BLaER1 treated with 17β-estradiol and CSF1 and Interleukin-3, amounts not matched to agents 10 nM and 100 nM (cell line): ENCODE results near the gene MYH11.
A peak's percentile ranks its signal among the peaks of the same experiment; 100 is the strongest.

ENCODE experiments used
- H3K27ac ChIP-seq, 11 experiments: shearing (Covaris generic); formaldehyde crosslinking; 2 replicates each; pipeline ENCODE4 v1.8.1; 2022
- H3K27me3 ChIP-seq, 11 experiments: shearing (Covaris generic); formaldehyde crosslinking; 2 replicates each; pipeline ENCODE4 v1.8.1; 2022
- H3K36me3 ChIP-seq, 11 experiments: shearing (Covaris generic); formaldehyde crosslinking; 2 replicates each; pipeline ENCODE4 v1.8.1; 2022
- H3K4me1 ChIP-seq, 10 experiments: shearing (Covaris generic); formaldehyde crosslinking; 2 replicates each; pipeline ENCODE4 v1.8.1; 2022
- H3K4me2 ChIP-seq, 11 experiments: shearing (Covaris generic); formaldehyde crosslinking; 2 replicates each; pipeline ENCODE4 v1.8.1; 2022
- H3K4me3 ChIP-seq, 10 experiments: shearing (Covaris generic); formaldehyde crosslinking; 2 replicates each; pipeline ENCODE4 v1.8.1; 2022
- H3K9ac ChIP-seq, 11 experiments: shearing (Covaris generic); formaldehyde crosslinking; 2 replicates each; pipeline ENCODE4 v1.8.1; 2022
- H3K9me3 ChIP-seq, 11 experiments: shearing (Covaris generic); formaldehyde crosslinking; replicated peaks in 1 of 11; 2 replicates each; pipeline ENCODE4 v1.8.1; 2022
- H4K20me1 ChIP-seq, 11 experiments: shearing (Covaris generic); formaldehyde crosslinking; 2 replicates each; pipeline ENCODE4 v1.8.1; 2022
- Cebpa-rat ChIP-seq, 11 experiments: shearing (Covaris generic); IDR thresholded peaks; 2 replicates each; pipeline ENCODE4 v1.8.1; 2022

The MYH11 gene

GRCh38 chr16:15897121-15897780 lies 40.4 kb upstream of the MYH11 start:
- H3K27ac ChIP-seq: peak overlapping the region in 7 of 11 experiments; percentile 35 to 66 (median 50); a peak in 11 of 22 replicates
- H3K4me1 ChIP-seq: peaks cover 18 to 34% (median 27%) of the 10 kb centered on the region in 10 experiments
- H3K27me3 ChIP-seq: no peaks in the 10 kb centered on the region
- no peak for TF ChIP-seq Cebpa-rat (IDR thresholded peaks at IDR 0.05)
- no peaks in the 10 kb centered on the region for H4K20me1 ChIP-seq
- H3K4me2 ChIP-seq: peak overlapping the region in 10 of 11 experiments; percentile 22 to 74 (median 54); a peak in 16 of 22 replicates
- no peak overlapping the region for H3K4me3 ChIP-seq
- H3K9me3 ChIP-seq: no peaks in the 10 kb centered on the region
- H3K36me3 ChIP-seq: no peaks in the 10 kb centered on the region
- peak overlapping the region in 2 of 11 experiments; percentile 46 to 51; a peak in 2 of 22 replicates for H3K9ac ChIP-seq

GRCh38 chr16:15894571-15895374 lies 37.9 kb upstream of the MYH11 start:
- no peaks in the 10 kb centered on the region for H3K9me3 ChIP-seq
- no peak overlapping the region for H3K9ac ChIP-seq
- TF ChIP-seq Cebpa-rat (IDR thresholded peaks at IDR 0.05): no peak
- H3K36me3 ChIP-seq: no peaks in the 10 kb centered on the region
- no peak overlapping the region for H3K4me2 ChIP-seq
- peaks cover 16 to 32% (median 27%) of the 10 kb centered on the region in 10 experiments for H3K4me1 ChIP-seq
- H3K4me3 ChIP-seq: no peak overlapping the region
- no peak overlapping the region for H3K27ac ChIP-seq
- H3K27me3 ChIP-seq: no peaks in the 10 kb centered on the region
- H4K20me1 ChIP-seq: no peaks in the 10 kb centered on the region

- Histone ChIP-seq H3K9me3 (no peaks in the 10 kb centered on the region), H3K9ac (no peak overlapping the region), H3K36me3 (peaks cover 0 to 7% (median 3%) of the 10 kb centered on the region in 11 experiments; a peak in 5 of 22 replicates), H3K4me1 (peaks cover 17 to 27% (median 21%) of the 10 kb centered on the region in 10 experiments), H3K4me2 (peak overlapping the region in 1 of 11 experiments; percentile 20; a peak in 1 of 22 replicates), H4K20me1 (peaks cover 0 to 2% (median 0%) of the 10 kb centered on the region in 11 experiments; a peak in 1 of 22 replicates), H3K27ac (no peak overlapping the region), H3K27me3 (no peaks in the 10 kb centered on the region), H3K4me3 (no peak overlapping the region)
- TF ChIP-seq Cebpa-rat (IDR thresholded peaks at IDR 0.05): no peak
These were observed 34.7 kb upstream of the MYH11 start for GRCh38 chr16:15891508-15891907.

- TF ChIP-seq Cebpa-rat (IDR thresholded peaks at IDR 0.05): peak; percentile 20 to 89 (median 78); a peak in 17 of 22 replicates
These were observed 31.5 kb upstream of the MYH11 start, which contains the start of gene CEP20 for GRCh38 chr16:15888072-15888976. CEP20 (minus strand) TSS chr16:15888603; CDS start chr16:15888585, 18 bp downstream.

GRCh38 chr16:15887283-15887682 lies 30.5 kb upstream of the MYH11 start:
- peak overlapping the region in 9 of 11 experiments; percentile 84 to 96 (median 92); a peak in 15 of 22 replicates for H3K9ac ChIP-seq
- peak overlapping the region; percentile 84 to 98 (median 95) for H3K4me2 ChIP-seq
- H3K9me3 ChIP-seq: no peaks in the 10 kb centered on the region
- peaks cover 18 to 43% (median 27%) of the 10 kb centered on the region in 11 experiments for H3K36me3 ChIP-seq
- peak overlapping the region in 4 of 11 experiments; percentile 90 to 98 (median 96); a peak in 6 of 22 replicates for H3K27ac ChIP-seq
- H4K20me1 ChIP-seq: peaks cover 0 to 36% (median 12%) of the 10 kb centered on the region in 11 experiments; a peak in 10 of 22 replicates
- peak overlapping the region; percentile 69 to 95 (median 83) for H3K4me3 ChIP-seq
- TF ChIP-seq Cebpa-rat (IDR thresholded peaks at IDR 0.05): no peak
- H3K27me3 ChIP-seq: no peaks in the 10 kb centered on the region
- H3K4me1 ChIP-seq: peaks cover 23 to 43% (median 35%) of the 10 kb centered on the region in 10 experiments

More at GRCh38 chr16:15888072-15888976, 31.5 kb upstream of the MYH11 start, which contains the start of gene CEP20:
- Histone ChIP-seq H3K9me3 (no peaks in the 10 kb centered on the region), H3K27ac (peak within 1 kb of the TSS; percentile 76 to 98 (median 91)), H4K20me1 (peaks cover 0 to 29% (median 9%) of the 10 kb centered on the region in 11 experiments; a peak in 10 of 22 replicates), H3K36me3 (peaks cover 8 to 33% (median 17%) of the 10 kb centered on the region in 11 experiments), H3K4me1 (peaks cover 23 to 43% (median 33%) of the 10 kb centered on the region in 10 experiments), H3K4me3 (peak within 1 kb of the TSS; percentile 69 to 95 (median 83)), H3K9ac (peak within 1 kb of the TSS; percentile 84 to 96 (median 89)), H3K4me2 (peak within 1 kb of the TSS; percentile 84 to 98 (median 95)), H3K27me3 (no peaks in the 10 kb centered on the region)

GRCh38 chr16:15886078-15886477 lies 29.2 kb upstream of the MYH11 start:
- H3K9ac ChIP-seq: 0 out of 22 replicates have a peak overlapping the region, but pooled peaks of 2 of the 11 experiments have one; percentile 8 to 27
- no peak for TF ChIP-seq Cebpa-rat (IDR thresholded peaks at IDR 0.05)

GRCh38 chr16:15885560-15886001 lies 28.8 kb upstream of the MYH11 start:
- Histone ChIP-seq H3K4me3 (no peak overlapping the region), H4K20me1 (peaks cover 0 to 39% (median 12%) of the 10 kb centered on the region in 11 experiments; a peak in 11 of 22 replicates), H3K4me2 (peak overlapping the region in 8 of 11 experiments; percentile 15 to 96 (median 93); a peak in 9 of 22 replicates)

More at GRCh38 chr16:15886078-15886477, 29.2 kb upstream of the MYH11 start:
- H3K36me3 ChIP-seq: peaks cover 27 to 55% (median 39%) of the 10 kb centered on the region in 11 experiments
- H3K4me2 ChIP-seq: peak overlapping the region; percentile 15 to 98 (median 95); a peak in 17 of 22 replicates
- no peaks in the 10 kb centered on the region for H3K9me3 ChIP-seq
- H3K4me1 ChIP-seq: peaks cover 23 to 38% (median 33%) of the 10 kb centered on the region in 10 experiments
- no peak overlapping the region for H3K4me3 ChIP-seq
- H3K27ac ChIP-seq: peak overlapping the region in 4 of 11 experiments; percentile 7 to 96 (median 18); a peak in 3 of 22 replicates
- H3K27me3 ChIP-seq: no peaks in the 10 kb centered on the region
- H4K20me1 ChIP-seq: peaks cover 0 to 36% (median 12%) of the 10 kb centered on the region in 11 experiments; a peak in 10 of 22 replicates

More at GRCh38 chr16:15885560-15886001, 28.8 kb upstream of the MYH11 start:
- H3K27me3 ChIP-seq: no peaks in the 10 kb centered on the region
- peaks cover 27 to 60% (median 42%) of the 10 kb centered on the region in 11 experiments for H3K36me3 ChIP-seq
- 0 out of 22 replicates have a peak overlapping the region, but pooled peaks of 2 of the 11 experiments have one; percentile 8 to 27 for H3K9ac ChIP-seq
- H3K9me3 ChIP-seq: no peaks in the 10 kb centered on the region
- TF ChIP-seq Cebpa-rat (IDR thresholded peaks at IDR 0.05): no peak
- H3K27ac ChIP-seq: peak overlapping the region in 4 of 11 experiments; percentile 7 to 96 (median 18); a peak in 3 of 22 replicates
- H3K4me1 ChIP-seq: peaks cover 23 to 38% (median 33%) of the 10 kb centered on the region in 10 experiments
